AG09309 (cell line): ENCODE results near the gene AIFM1.

Experiments used
- DNase-seq: peaks from one replicate; pipeline ENCODE4 v3.0.0-alpha.2; 2010; ENCODE audit warnings: low read depth
- H3K4me3 ChIP-seq: 2 replicates; pipeline ENCODE4 v1.5.1; 2011; ENCODE audit warnings: mild to moderate bottlenecking, low read depth, low read length, moderate library complexity; ENCODE audit not compliant: control insufficient read depth
- TF ChIP-seq, protein P1 (sequence below): IDR thresholded peaks from 2 replicates; pipeline ENCODE4 v1.5.1; 2011; ENCODE audit warnings: mild to moderate bottlenecking, low read depth, low read length, inconsistent platforms; ENCODE audit not compliant: insufficient read depth, control insufficient read depth; ENCODE audit errors: missing control alignments

Gene AIFM1

GRCh38 chrX:130085551-130086446 lies 79.8 kb downstream of the AIFM1 start:
- H3K4me3 ChIP-seq = no peak overlapping the region
- DNase-seq = no peak
- TF ChIP-seq, protein P1, sequence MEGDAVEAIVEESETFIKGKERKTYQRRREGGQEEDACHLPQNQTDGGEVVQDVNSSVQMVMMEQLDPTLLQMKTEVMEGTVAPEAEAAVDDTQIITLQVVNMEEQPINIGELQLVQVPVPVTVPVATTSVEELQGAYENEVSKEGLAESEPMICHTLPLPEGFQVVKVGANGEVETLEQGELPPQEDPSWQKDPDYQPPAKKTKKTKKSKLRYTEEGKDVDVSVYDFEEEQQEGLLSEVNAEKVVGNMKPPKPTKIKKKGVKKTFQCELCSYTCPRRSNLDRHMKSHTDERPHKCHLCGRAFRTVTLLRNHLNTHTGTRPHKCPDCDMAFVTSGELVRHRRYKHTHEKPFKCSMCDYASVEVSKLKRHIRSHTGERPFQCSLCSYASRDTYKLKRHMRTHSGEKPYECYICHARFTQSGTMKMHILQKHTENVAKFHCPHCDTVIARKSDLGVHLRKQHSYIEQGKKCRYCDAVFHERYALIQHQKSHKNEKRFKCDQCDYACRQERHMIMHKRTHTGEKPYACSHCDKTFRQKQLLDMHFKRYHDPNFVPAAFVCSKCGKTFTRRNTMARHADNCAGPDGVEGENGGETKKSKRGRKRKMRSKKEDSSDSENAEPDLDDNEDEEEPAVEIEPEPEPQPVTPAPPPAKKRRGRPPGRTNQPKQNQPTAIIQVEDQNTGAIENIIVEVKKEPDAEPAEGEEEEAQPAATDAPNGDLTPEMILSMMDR = no peak

DNA sequence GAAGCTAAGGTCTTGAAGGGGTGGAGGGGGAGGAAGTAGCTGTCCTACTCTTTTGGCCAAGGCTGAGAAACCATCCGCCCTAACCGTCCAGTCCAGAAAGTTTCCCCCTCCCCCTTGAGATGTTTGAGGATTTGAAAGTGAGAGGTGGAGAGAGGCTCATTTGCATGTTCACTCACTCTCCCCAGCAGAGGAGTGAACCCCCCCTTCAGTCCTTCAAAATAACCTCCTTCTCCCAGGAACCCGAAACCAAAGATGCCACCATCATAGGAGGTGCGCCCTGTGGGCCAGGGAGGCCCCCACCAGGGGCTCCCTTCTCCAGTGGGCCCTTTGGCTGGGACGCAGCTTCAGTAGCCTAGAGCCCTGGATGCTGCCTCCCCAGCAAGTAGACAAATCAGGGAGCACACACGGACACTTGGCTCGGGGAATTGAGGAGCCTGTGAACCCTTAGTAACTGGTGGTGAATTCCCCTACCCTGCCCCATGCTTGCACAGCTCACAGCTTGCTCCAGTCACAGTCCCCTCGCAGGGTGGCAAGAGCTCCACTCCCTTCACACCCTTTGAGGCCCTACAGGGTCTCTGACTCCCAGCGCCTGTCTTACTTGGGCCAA lies 80.9 kb downstream of the AIFM1 start:
- DNase-seq = no peak
- H3K4me3 ChIP-seq = no peak overlapping the region
- TF ChIP-seq, protein P1 = no peak

DNA sequence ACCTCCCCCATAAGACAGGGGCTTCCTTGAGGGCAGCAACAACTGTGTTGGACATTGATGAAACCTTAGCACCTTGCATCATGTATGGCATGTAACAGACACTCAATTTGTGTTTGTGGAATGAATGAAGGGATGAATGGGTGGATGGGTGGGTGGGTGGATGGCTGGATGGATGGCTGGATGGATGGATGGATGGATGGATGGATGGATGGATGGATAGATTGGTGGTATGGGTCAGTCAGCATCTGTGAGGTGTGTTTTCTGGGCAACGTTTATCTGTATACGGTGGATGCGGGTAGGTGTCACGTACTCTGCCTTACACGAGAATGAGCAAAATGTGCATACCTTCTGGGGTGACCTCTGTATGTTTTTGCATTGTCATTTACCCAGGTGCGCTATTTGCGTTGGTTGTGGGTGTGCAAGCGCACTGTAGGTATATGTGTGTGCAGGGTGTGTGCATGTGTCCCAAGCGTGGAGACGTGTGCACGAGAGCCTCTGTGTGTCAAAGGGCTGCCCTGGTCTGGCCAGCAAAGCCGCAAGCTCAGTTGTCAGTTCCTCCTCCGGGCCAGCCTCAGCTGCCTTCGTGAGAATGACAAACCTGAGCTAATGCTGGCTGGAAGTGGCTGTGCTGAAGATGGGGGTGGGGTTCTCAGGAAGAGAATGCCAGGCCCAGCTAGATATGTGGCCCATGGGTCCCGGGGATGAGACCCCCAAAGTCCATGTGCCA lies 81.8 kb downstream of the AIFM1 start:
- H3K4me3 ChIP-seq = no peak overlapping the region
- TF ChIP-seq, protein P1 = no peak
- DNase-seq = no peak

DNA sequence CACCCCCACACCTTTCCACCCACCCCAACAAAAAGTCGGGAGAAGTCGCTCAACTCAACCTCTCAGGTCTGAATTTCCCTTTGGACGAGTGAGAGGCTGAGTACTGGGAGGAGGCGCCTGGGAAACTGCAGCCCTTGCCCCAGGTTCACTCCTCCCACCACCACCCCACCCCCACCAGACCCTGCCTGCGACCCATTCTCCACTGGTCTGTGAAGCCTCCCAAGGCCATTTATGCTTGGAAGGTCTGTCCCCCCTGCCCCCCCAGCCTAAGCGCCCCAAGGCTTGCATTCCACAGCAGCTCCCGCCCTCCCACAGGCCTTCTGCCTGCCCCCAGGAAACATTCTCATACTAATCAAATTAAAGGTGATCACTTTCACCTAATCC lies 82.5 kb downstream of the AIFM1 start:
- H3K4me3 ChIP-seq = no peak overlapping the region
- DNase-seq = no peak
- TF ChIP-seq, protein P1 = no peak

GRCh38 chrX:130082244-130083106 lies 83.2 kb downstream of the AIFM1 start:
- no peak for DNase-seq
- TF ChIP-seq, protein P1 = no peak
- no peak overlapping the region for H3K4me3 ChIP-seq
